MCF 10A (cell line): Measurements from ENCODE around the gene KEL. TPM values are rescaled to one million over a fixed set of nuclear protein-coding genes. Genes with fewer than 3 reads are reported as not detected.

Experiments used
- BruUV-seq: library from RNA; stranded (reverse); fragments of 400-500 nt; replicated peaks from 2 replicates; lab custom pipeline; 2021; lab: Mats Ljungman, UMichigan
- CTCF ChIA-PET: fragments of 300-600 bp; sonication (Branson Sonifier 250); formaldehyde crosslinking; extraction: SDS; loops from one replicate; lab custom pipeline; 2021; ENCODE audit warnings: antibody characterized with exemption, inconsistent platforms; lab: Yijun Ruan, JAX
- POLR2A ChIA-PET: fragments of 300-600, 350-650 bp; sonication (Branson Sonifier 250); formaldehyde crosslinking; extraction: SDS; loops from one replicate; lab custom pipeline; 2020; ENCODE audit warnings: antibody characterized with exemption, inconsistent platforms; lab: Yijun Ruan, JAX
- DNase-seq: peaks from one replicate; pipeline ENCODE4 v3.0.0-alpha.2; 2018; ENCODE audit not compliant: unreplicated experiment
- H3K27ac Mint-ChIP-seq: one replicate; pipeline ENCODE4 v1.8.0; 2022; ENCODE audit warnings: mild to moderate bottlenecking, low read depth, mixed read lengths; ENCODE audit not compliant: unreplicated experiment
- H3K27me3 Mint-ChIP-seq: one replicate; pipeline ENCODE4 v1.8.0; 2022; ENCODE audit warnings: mixed read lengths; ENCODE audit not compliant: insufficient read depth, unreplicated experiment
- H3K36me3 Mint-ChIP-seq: one replicate; pipeline ENCODE4 v1.8.0; 2022; ENCODE audit warnings: mild to moderate bottlenecking, moderate library complexity, mixed read lengths; ENCODE audit not compliant: insufficient read depth, unreplicated experiment
- H3K4me1 Mint-ChIP-seq: one replicate; pipeline ENCODE4 v1.8.0; 2022; ENCODE audit warnings: mixed read lengths; ENCODE audit not compliant: insufficient read depth, unreplicated experiment
- H3K4me3 Mint-ChIP-seq: one replicate; pipeline ENCODE4 v1.8.0; 2022; ENCODE audit warnings: mild to moderate bottlenecking, moderate library complexity, mixed read lengths; ENCODE audit not compliant: unreplicated experiment
- H3K9me3 Mint-ChIP-seq: one replicate; pipeline ENCODE4 v1.8.0; 2022; ENCODE audit warnings: mixed read lengths; ENCODE audit not compliant: unreplicated experiment
- CTCF ChIP-seq: fragments of 200-600 bp; IDR thresholded peaks from one replicate; pipeline ENCODE4 v1.8.0; 2022; ENCODE audit warnings: antibody characterized with exemption, mild to moderate bottlenecking; ENCODE audit not compliant: unreplicated experiment
- intact Hi-C: fragments of 100-400 bp; cut with micrococcal nuclease; formaldehyde crosslinking; loops from 2 replicates; pipeline ENCODE4 v1.14.1; 2022
- total RNA-seq: library from RNA; stranded (reverse); gene quantifications from 2 replicates; pipeline ENCODE4 v1.2.3, GENCODE V29; 2022

KEL gene
- total RNA-seq, 1 experiment from 2014 or later, result not detected

GRCh38 chr7:143003393-143004051 lies 41.4 kb upstream of the KEL start:
- BruUV-seq, result no TSS peak
- H3K4me3 Mint-ChIP-seq, result peak overlapping the region; percentile 37
- H3K36me3 Mint-ChIP-seq, result no peaks in the 10 kb centered on the region
- intact Hi-C loops, result loop anchor here (1.0 to 10.0 kb wide), 6 partner anchors 96 to 411 kb away; partner anchors contain the start of gene TRPV6
- no peaks in the 10 kb centered on the region for H3K9me3 Mint-ChIP-seq
- TF ChIP-seq CTCF, result peak; percentile 50
- no peak overlapping the region for H3K27ac Mint-ChIP-seq
- ChIA-PET CTCF (interaction anchor here (0.6 to 21.9 kb wide), 64 partner anchors 10 to 518 kb away, joined by 3 to 531 read pairs (median 7); partner anchors contain the start of genes EPHB6 and TAS2R40), POLR2A (interaction anchor here (1.1 to 1.6 kb wide), 2 partner anchors 11 to 117 kb away, joined by 3 to 4 read pairs; partner anchors contain the start of gene TRPV6)
- DNase-seq, result peak; percentile 45
- H3K27me3 Mint-ChIP-seq, result peaks cover 33% of the 10 kb centered on the region
- no peaks in the 10 kb centered on the region for H3K4me1 Mint-ChIP-seq

- intact Hi-C loops, result loop anchor here (1.0 to 10.0 kb wide), 6 partner anchors 96 to 412 kb away; partner anchors contain the start of gene TRPV6
- POLR2A ChIA-PET, result interaction anchor here (0.6 to 1.6 kb wide), 4 partner anchors 10 to 149 kb away, joined by 3 to 4 read pairs (median 3); partner anchors contain the start of gene TRPV6
- Mint-ChIP-seq H3K27ac (no peak overlapping the region), H3K36me3 (no peaks in the 10 kb centered on the region), H3K27me3 (peaks cover 33% of the 10 kb centered on the region), H3K4me3 (no peak overlapping the region), H3K4me1 (no peaks in the 10 kb centered on the region), H3K9me3 (no peaks in the 10 kb centered on the region)
- CTCF ChIA-PET, result interaction anchor here (0.6 to 21.9 kb wide), 73 partner anchors 10 to 558 kb away, joined by 3 to 531 read pairs (median 5); partner anchors contain the start of genes EPHB6, TAS2R40, TRPV5 and TRPV6
- no peak for DNase-seq
- no peak for TF ChIP-seq CTCF
- BruUV-seq, result no TSS peak
These were observed 40.7 kb upstream of the KEL start for GRCh38 chr7:143002898-143003297.

- POLR2A ChIA-PET, result interaction anchor here (0.5 to 1.6 kb wide), 5 partner anchors 9 to 162 kb away, joined by 3 to 4 read pairs (median 3); no protein-coding TSS in a partner anchor
- BruUV-seq, result no TSS peak
- TF ChIP-seq CTCF, result no peak
- Mint-ChIP-seq H3K4me3 (no peak overlapping the region), H3K9me3 (no peaks in the 10 kb centered on the region), H3K27me3 (peaks cover 35% of the 10 kb centered on the region), H3K36me3 (no peaks in the 10 kb centered on the region), H3K27ac (no peak overlapping the region), H3K4me1 (no peaks in the 10 kb centered on the region)
- CTCF ChIA-PET, result interaction anchor here (0.6 to 21.9 kb wide), 58 partner anchors 9 to 698 kb away, joined by 3 to 531 read pairs (median 7); partner anchors contain the start of genes EPHB6, TAS2R40, TRPV5 and TRPV6
- peak; percentile 38 for DNase-seq
- intact Hi-C loops, result loop anchor here (2.0 to 10.0 kb wide), 4 partner anchors 95 to 413 kb away; partner anchors contain the start of gene TRPV6
These were observed 39.9 kb upstream of the KEL start for GRCh38 chr7:143002106-143002505.

- H3K27me3 Mint-ChIP-seq, result peaks cover 40% of the 10 kb centered on the region
- no peak overlapping the region for H3K4me3 Mint-ChIP-seq
- no peak for DNase-seq
- no peak for TF ChIP-seq CTCF
- no peaks in the 10 kb centered on the region for H3K9me3 Mint-ChIP-seq
- no peak overlapping the region for H3K27ac Mint-ChIP-seq
- POLR2A ChIA-PET, result no interaction called here
- no peaks in the 10 kb centered on the region for H3K4me1 Mint-ChIP-seq
- intact Hi-C loops, result loop anchor here (5.0 to 10.0 kb wide), 3 partner anchors 93 to 414 kb away; partner anchors contain the start of gene TRPV6
- CTCF ChIA-PET, result interaction anchor here (0.7 to 21.9 kb wide), 18 partner anchors 7 to 697 kb away, joined by 3 to 531 read pairs (median 20); partner anchors contain the start of genes EPHB6, TAS2R40 and TRPV6
- H3K36me3 Mint-ChIP-seq, result no peaks in the 10 kb centered on the region
- no TSS peak for BruUV-seq
These were observed 38.5 kb upstream of the KEL start for GRCh38 chr7:143000648-143001047.
